Measurements from ENCODE around the gene IL1RAPL1. TPM values are rescaled to one million over a fixed set of nuclear protein-coding genes. Genes with fewer than 3 reads are reported as not detected.

Gene IL1RAPL1
- polyA plus RNA-seq, 1 of the 3 experiments (the other 2 are of a cell fraction) = 2.8 TPM

GRCh38 chrX:28668957-28669356 lies 81.7 kb downstream of the IL1RAPL1 start:
- H3K4me2 ChIP-seq = no peak overlapping the region
- H3K36me3 ChIP-seq (replicated peaks in 1 of 2; ENCODE audit: control insufficient read depth in 1 of 2, insufficient read depth in 2 of 2, low read length in 1 of 2) = no peaks in the 10 kb centered on the region
- H3K4me3 ChIP-seq (ENCODE audit: low read depth in 2 of 2, low read length in 1 of 2) = no peak overlapping the region
- no peaks in the 10 kb centered on the region; the same call in 1 of the 2 replicates for H3K27me3 ChIP-seq (ENCODE audit: insufficient read depth)
- no peaks in the 10 kb centered on the region for H3K9me2 ChIP-seq
- no peaks in the 10 kb centered on the region for H4K20me1 ChIP-seq (ENCODE audit: insufficient read depth)
- H3K79me2 ChIP-seq (ENCODE audit: insufficient read depth) = no peaks in the 10 kb centered on the region
- no peaks in the 10 kb centered on the region for H3K4me1 ChIP-seq (ENCODE audit: control insufficient read depth in 1 of 2, insufficient read depth in 2 of 2, low read depth in 1 of 2, low read length in 1 of 2)
- H3F3A ChIP-seq (replicated peaks; ENCODE audit: insufficient read depth) = no peaks in the 10 kb centered on the region
- H2AFZ ChIP-seq (ENCODE audit: low read depth) = no peak overlapping the region
- CTCF ChIA-PET = no interaction called here
- no peak overlapping the region for H3K27ac ChIP-seq (ENCODE audit: low read depth in 2 of 2, low read length in 1 of 2)
- H3K9ac ChIP-seq = no peak overlapping the region
- H3K9me3 ChIP-seq = no peaks in the 10 kb centered on the region
- 11% methylated on average over 4 of the region's 4 CpGs for WGBS (ENCODE audit: low lambda C conversion rate)
- TF ChIP-seq MEF2A (IDR thresholded peaks at IDR 0.05; ENCODE audit: borderline replicate concordance, low read depth) (no peak), FOXM1 (IDR thresholded peaks at IDR 0.05; ENCODE audit: low read depth) (no peak), POLR2AphosphoS5 (IDR thresholded peaks at IDR 0.05; ENCODE audit: low read depth, low read length) (no peak), NRF1 (IDR thresholded peaks at IDR 0.05; ENCODE audit: low read depth, low read length) (no peak), SIN3A (IDR thresholded peaks at IDR 0.05; ENCODE audit: borderline replicate concordance, low read depth, low read length) (no peak), RCOR1 (IDR thresholded peaks at IDR 0.05; ENCODE audit: low read length) (no peak), ELF1 (IDR thresholded peaks at IDR 0.05) (no peak), YY1 (IDR thresholded peaks at IDR 0.05; ENCODE audit: low read depth) (no peak), MXI1 (IDR thresholded peaks at IDR 0.05; ENCODE audit: low read depth, low read length) (no peak), FOXJ3 (CRISPR knock-in tag; IDR thresholded peaks at IDR 0.05) (no peak), PBX3 (IDR thresholded peaks at IDR 0.05) (no peak), FOSL2 (IDR thresholded peaks at IDR 0.05; ENCODE audit: borderline replicate concordance, low read depth) (no peak), RAD21 (IDR thresholded peaks at IDR 0.05; ENCODE audit: low read length) (no peak), SMC3 (IDR thresholded peaks at IDR 0.05; ENCODE audit: low read depth, low read length) (no peak), NFIC (IDR thresholded peaks at IDR 0.05; ENCODE audit: borderline replicate concordance) (no peak), JUND (IDR thresholded peaks at IDR 0.05) (no peak)
- TF ChIP-seq, protein P1, sequence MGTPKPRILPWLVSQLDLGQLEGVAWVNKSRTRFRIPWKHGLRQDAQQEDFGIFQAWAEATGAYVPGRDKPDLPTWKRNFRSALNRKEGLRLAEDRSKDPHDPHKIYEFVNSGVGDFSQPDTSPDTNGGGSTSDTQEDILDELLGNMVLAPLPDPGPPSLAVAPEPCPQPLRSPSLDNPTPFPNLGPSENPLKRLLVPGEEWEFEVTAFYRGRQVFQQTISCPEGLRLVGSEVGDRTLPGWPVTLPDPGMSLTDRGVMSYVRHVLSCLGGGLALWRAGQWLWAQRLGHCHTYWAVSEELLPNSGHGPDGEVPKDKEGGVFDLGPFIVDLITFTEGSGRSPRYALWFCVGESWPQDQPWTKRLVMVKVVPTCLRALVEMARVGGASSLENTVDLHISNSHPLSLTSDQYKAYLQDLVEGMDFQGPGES (IDR thresholded peaks at IDR 0.05; ENCODE audit: low read depth, low read length) = no peak
- TF ChIP-seq, protein P2, sequence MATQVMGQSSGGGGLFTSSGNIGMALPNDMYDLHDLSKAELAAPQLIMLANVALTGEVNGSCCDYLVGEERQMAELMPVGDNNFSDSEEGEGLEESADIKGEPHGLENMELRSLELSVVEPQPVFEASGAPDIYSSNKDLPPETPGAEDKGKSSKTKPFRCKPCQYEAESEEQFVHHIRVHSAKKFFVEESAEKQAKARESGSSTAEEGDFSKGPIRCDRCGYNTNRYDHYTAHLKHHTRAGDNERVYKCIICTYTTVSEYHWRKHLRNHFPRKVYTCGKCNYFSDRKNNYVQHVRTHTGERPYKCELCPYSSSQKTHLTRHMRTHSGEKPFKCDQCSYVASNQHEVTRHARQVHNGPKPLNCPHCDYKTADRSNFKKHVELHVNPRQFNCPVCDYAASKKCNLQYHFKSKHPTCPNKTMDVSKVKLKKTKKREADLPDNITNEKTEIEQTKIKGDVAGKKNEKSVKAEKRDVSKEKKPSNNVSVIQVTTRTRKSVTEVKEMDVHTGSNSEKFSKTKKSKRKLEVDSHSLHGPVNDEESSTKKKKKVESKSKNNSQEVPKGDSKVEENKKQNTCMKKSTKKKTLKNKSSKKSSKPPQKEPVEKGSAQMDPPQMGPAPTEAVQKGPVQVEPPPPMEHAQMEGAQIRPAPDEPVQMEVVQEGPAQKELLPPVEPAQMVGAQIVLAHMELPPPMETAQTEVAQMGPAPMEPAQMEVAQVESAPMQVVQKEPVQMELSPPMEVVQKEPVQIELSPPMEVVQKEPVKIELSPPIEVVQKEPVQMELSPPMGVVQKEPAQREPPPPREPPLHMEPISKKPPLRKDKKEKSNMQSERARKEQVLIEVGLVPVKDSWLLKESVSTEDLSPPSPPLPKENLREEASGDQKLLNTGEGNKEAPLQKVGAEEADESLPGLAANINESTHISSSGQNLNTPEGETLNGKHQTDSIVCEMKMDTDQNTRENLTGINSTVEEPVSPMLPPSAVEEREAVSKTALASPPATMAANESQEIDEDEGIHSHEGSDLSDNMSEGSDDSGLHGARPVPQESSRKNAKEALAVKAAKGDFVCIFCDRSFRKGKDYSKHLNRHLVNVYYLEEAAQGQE (IDR thresholded peaks at IDR 0.05; ENCODE audit: low read depth, low read length) = no peak
- TF ChIP-seq, protein P3, sequence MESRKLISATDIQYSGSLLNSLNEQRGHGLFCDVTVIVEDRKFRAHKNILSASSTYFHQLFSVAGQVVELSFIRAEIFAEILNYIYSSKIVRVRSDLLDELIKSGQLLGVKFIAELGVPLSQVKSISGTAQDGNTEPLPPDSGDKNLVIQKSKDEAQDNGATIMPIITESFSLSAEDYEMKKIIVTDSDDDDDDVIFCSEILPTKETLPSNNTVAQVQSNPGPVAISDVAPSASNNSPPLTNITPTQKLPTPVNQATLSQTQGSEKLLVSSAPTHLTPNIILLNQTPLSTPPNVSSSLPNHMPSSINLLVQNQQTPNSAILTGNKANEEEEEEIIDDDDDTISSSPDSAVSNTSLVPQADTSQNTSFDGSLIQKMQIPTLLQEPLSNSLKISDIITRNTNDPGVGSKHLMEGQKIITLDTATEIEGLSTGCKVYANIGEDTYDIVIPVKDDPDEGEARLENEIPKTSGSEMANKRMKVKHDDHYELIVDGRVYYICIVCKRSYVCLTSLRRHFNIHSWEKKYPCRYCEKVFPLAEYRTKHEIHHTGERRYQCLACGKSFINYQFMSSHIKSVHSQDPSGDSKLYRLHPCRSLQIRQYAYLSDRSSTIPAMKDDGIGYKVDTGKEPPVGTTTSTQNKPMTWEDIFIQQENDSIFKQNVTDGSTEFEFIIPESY (IDR thresholded peaks at IDR 0.05; ENCODE audit: borderline replicate concordance, low read depth) = no peak
- TF ChIP-seq, protein P4, sequence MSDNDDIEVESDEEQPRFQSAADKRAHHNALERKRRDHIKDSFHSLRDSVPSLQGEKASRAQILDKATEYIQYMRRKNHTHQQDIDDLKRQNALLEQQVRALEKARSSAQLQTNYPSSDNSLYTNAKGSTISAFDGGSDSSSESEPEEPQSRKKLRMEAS (IDR thresholded peaks at IDR 0.05; ENCODE audit: low read depth) = no peak
- no peak for DNase-seq
- POLR2A ChIA-PET = no interaction called here

Data from SK-N-SH (cell line).